GM19240 (cell line): ENCODE results near the gene CAPN2.
A peak's percentile ranks its signal among the peaks of the same experiment; 100 is the strongest.

Experiments used
- DNase-seq: peaks from one replicate; pipeline ENCODE4 v3.0.0; 2011; ENCODE audit warnings: low spot score; ENCODE audit not compliant: insufficient read length

The CAPN2 gene

GRCh38 chr1:223712194-223712849 is at the start of gene CAPN2:
Gene CAPN2 (plus strand): TSS chr1:223712539. CDS start chr1:223712641, 102 bp downstream.
- DNase-seq: peak; percentile 32

GRCh38 chr1:223662943-223663342 is 49.4 kb upstream of the CAPN2 start:
- no peak for DNase-seq

GRCh38 chr1:223664106-223664505 is 48.2 kb upstream of the CAPN2 start:
- DNase-seq: no peak

- no peak for DNase-seq
These were observed 46.6 kb upstream of the CAPN2 start, which contains the start of gene CAPN8 for GRCh38 chr1:223665592-223666312. Gene CAPN8 (minus strand): TSS chr1:223665701. CDS start chr1:223665646, 55 bp downstream.

GRCh38 chr1:223667484-223668182 is 44.7 kb upstream of the CAPN2 start:
- no peak for DNase-seq

- DNase-seq: no peak
These were observed 43.1 kb upstream of the CAPN2 start for GRCh38 chr1:223669003-223669795.

GRCh38 chr1:223670458-223671159 is 41.7 kb upstream of the CAPN2 start:
- no peak for DNase-seq

GRCh38 chr1:223674119-223674890 is 38.0 kb upstream of the CAPN2 start:
- no peak for DNase-seq

GRCh38 chr1:223678841-223679240 is 33.5 kb upstream of the CAPN2 start:
- DNase-seq: no peak

GRCh38 chr1:223680188-223680587 is 32.2 kb upstream of the CAPN2 start:
- no peak for DNase-seq

GRCh38 chr1:223682502-223682901 is 29.8 kb upstream of the CAPN2 start:
- no peak for DNase-seq

GRCh38 chr1:223683586-223684487 is 28.5 kb upstream of the CAPN2 start:
- DNase-seq: no peak

- DNase-seq: no peak
These were observed 27.9 kb upstream of the CAPN2 start for GRCh38 chr1:223684488-223684792.

GRCh38 chr1:223691121-223691520 is 21.2 kb upstream of the CAPN2 start:
- no peak for DNase-seq

GRCh38 chr1:223695014-223695548 is 17.3 kb upstream of the CAPN2 start:
- no peak for DNase-seq

GRCh38 chr1:223695941-223696340 is 16.4 kb upstream of the CAPN2 start:
- DNase-seq: no peak

GRCh38 chr1:223700388-223700918 is 11.9 kb upstream of the CAPN2 start:
- DNase-seq: no peak

- DNase-seq: no peak
These were observed 11.2 kb upstream of the CAPN2 start for GRCh38 chr1:223700942-223701637.
